ENCODE results near the gene EDIL3.

DNA sequence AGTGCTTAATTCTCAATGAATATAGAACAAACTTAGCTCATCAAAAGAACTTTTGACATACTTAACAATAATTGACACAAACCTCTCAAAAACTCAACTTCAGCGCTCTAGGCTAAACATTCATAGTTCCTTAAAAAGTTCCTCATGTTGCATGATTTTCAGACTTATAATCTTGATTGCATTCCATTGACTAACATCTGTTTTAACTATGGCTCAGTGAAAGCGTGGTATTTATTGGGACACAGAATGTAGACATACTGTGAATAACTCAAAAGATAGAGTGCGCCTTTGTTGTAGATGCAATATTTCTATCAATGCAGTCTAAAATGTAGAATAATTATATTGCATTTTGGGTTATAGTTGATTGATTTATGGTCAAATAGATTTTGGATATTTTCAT, 436.9 kb downstream of the EDIL3 start:
- TF ChIP-seq, protein P1, sequence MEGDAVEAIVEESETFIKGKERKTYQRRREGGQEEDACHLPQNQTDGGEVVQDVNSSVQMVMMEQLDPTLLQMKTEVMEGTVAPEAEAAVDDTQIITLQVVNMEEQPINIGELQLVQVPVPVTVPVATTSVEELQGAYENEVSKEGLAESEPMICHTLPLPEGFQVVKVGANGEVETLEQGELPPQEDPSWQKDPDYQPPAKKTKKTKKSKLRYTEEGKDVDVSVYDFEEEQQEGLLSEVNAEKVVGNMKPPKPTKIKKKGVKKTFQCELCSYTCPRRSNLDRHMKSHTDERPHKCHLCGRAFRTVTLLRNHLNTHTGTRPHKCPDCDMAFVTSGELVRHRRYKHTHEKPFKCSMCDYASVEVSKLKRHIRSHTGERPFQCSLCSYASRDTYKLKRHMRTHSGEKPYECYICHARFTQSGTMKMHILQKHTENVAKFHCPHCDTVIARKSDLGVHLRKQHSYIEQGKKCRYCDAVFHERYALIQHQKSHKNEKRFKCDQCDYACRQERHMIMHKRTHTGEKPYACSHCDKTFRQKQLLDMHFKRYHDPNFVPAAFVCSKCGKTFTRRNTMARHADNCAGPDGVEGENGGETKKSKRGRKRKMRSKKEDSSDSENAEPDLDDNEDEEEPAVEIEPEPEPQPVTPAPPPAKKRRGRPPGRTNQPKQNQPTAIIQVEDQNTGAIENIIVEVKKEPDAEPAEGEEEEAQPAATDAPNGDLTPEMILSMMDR (IDR thresholded peaks at IDR 0.05): no peak
- TF ChIP-seq EZH2 (IDR thresholded peaks at IDR 0.05; ENCODE audit: borderline replicate concordance, insufficient read depth, low read depth, low read length, poor library complexity, severe bottlenecking): no peak

All from B cell (primary cell).